HG03196 (cell line): ENCODE measurements around the gene RRP15.

Experiments used
- ATAC-seq: cut with Tn5 transposase; IDR thresholded peaks from one replicate; pipeline ENCODE4 v1.9.1; 2021; ENCODE audit not compliant: unreplicated experiment

Gene RRP15

GRCh38 chr1:218384581-218384993 lies 99.5 kb downstream of the RRP15 start:
- ATAC-seq: no peak
